PC-3 (cell line): Measurements from ENCODE around the gene ACD. TPM values are rescaled to one million over a fixed set of nuclear protein-coding genes. Genes with fewer than 3 reads are reported as not detected.

Experiments used
- ATAC-seq: fragments of 200-7000 bp; cut with Tn5 transposase; 2 replicates; pipeline ENCODE4 v1.9.1; 2020; ENCODE audit warnings: mild to moderate bottlenecking, moderate library complexity
- BruUV-seq: library from RNA; stranded (reverse); fragments of 400-500 nt; replicated peaks from 2 replicates; lab custom pipeline; 2021; lab: Mats Ljungman, UMichigan
- CTCF ChIA-PET: fragments of 300-600 bp; sonication (Branson Sonifier 250); formaldehyde crosslinking; loops from one replicate; lab custom pipeline; 2022; ENCODE audit warnings: antibody characterized with exemption; lab: Charles Lee
- POLR2A ChIA-PET: fragments of 300-600 bp; sonication (Branson Sonifier 250); formaldehyde crosslinking; loops from one replicate; lab custom pipeline; 2022; ENCODE audit warnings: antibody characterized with exemption; ENCODE audit not compliant: unreplicated experiment; lab: Charles Lee
- DNase-seq: peaks from one replicate; pipeline ENCODE4 v3.0.0-alpha.2; 2015
- H2AFZ ChIP-seq: fragments of 300-600 bp; sonication (generic); 2 replicates; pipeline ENCODE4 v1.6.0; 2016; ENCODE audit warnings: antibody characterized with exemption, low read length
- H3F3A ChIP-seq: fragments of 300-600 bp; sonication (generic); one replicate; pipeline ENCODE4 v1.6.0; 2017; ENCODE audit warnings: antibody characterized with exemption, low read length, control low read depth, mild to moderate bottlenecking; ENCODE audit not compliant: unreplicated experiment
- H3K27ac ChIP-seq: fragments of 300-600 bp; sonication (generic); 2 replicates; pipeline ENCODE4 v1.5.1; 2016; ENCODE audit warnings: mild to moderate bottlenecking, low read length
- H3K27me3 ChIP-seq: fragments of 300-600 bp; sonication (generic); 2 replicates; pipeline ENCODE4 v1.6.1; 2016; ENCODE audit warnings: low read length, mixed read lengths
- H3K36me3 ChIP-seq: fragments of 300-600 bp; sonication (generic); 2 replicates; pipeline ENCODE4 v1.6.1; 2016; ENCODE audit warnings: low read depth, mixed run types, low read length, mixed read lengths
- H3K4me1 ChIP-seq: fragments of 300-600 bp; sonication (generic); 2 replicates; pipeline ENCODE4 v1.5.1; 2016; ENCODE audit warnings: low read length; ENCODE audit not compliant: insufficient read depth
- H3K4me2 ChIP-seq: fragments of 300-600 bp; sonication (generic); 2 replicates; pipeline ENCODE4 v1.6.0; 2016; ENCODE audit warnings: low read length
- H3K4me3 ChIP-seq: fragments of 300-600 bp; sonication (generic); 2 replicates; pipeline ENCODE4 v1.5.1; 2016; ENCODE audit warnings: mild to moderate bottlenecking, low read length, mixed read lengths
- H3K79me2 ChIP-seq: fragments of 300-600 bp; sonication (generic); 2 replicates; pipeline ENCODE4 v1.6.1; 2017; ENCODE audit warnings: low read length, mixed read lengths
- H3K9ac ChIP-seq: fragments of 300-600 bp; sonication (generic); 2 replicates; pipeline ENCODE4 v1.6.0; 2016; ENCODE audit warnings: mild to moderate bottlenecking, low read length
- H3K9me2 ChIP-seq: fragments of 300-600 bp; sonication (generic); replicated peaks from 2 replicates; pipeline ENCODE4 v1.6.1; 2016; ENCODE audit warnings: mixed run types, low read length, mixed read lengths
- H3K9me3 ChIP-seq: fragments of 300-600 bp; sonication (generic); 2 replicates; pipeline ENCODE4 v1.6.1; 2016; ENCODE audit warnings: low read length, mixed read lengths
- H4K20me1 ChIP-seq: fragments of 300-600 bp; sonication (generic); 2 replicates; pipeline ENCODE4 v1.6.1; 2016; ENCODE audit warnings: low read length, mixed read lengths
- EZH2 ChIP-seq: fragments of 300-600 bp; sonication (generic); IDR thresholded peaks from one replicate; pipeline ENCODE4 v1.6.1; 2017; ENCODE audit warnings: antibody characterized with exemption, mild to moderate bottlenecking, low read length; ENCODE audit not compliant: unreplicated experiment
- EZH2phosphoT487 ChIP-seq: fragments of 300-600 bp; sonication (generic); IDR thresholded peaks from 2 replicates; pipeline ENCODE4 v1.6.1; 2018; ENCODE audit warnings: mild to moderate bottlenecking, antibody characterized with exemption, low read length, borderline replicate concordance
- intact Hi-C: fragments of 100-400 bp; cut with micrococcal nuclease; formaldehyde crosslinking; loops from 2 replicates; pipeline ENCODE4 v1.9.0; 2023
- total RNA-seq: library from RNA; depleted of rRNA; stranded (reverse); fragments of >200 nt; gene quantifications from 2 replicates; pipeline ENCODE4 v1.2.3, GENCODE V29; 2014
- TF ChIP-seq, protein P1 (sequence below): fragments of 300-600 bp; sonication (generic); conservative IDR thresholded peaks from 2 replicates; pipeline ENCODE4 v1.5.1; 2017; ENCODE audit warnings: antibody characterized with exemption, low read depth, mild to moderate bottlenecking, low read length

Gene ACD
- total RNA-seq, 1 experiment from 2014 or later: 26.3 TPM

DNA sequence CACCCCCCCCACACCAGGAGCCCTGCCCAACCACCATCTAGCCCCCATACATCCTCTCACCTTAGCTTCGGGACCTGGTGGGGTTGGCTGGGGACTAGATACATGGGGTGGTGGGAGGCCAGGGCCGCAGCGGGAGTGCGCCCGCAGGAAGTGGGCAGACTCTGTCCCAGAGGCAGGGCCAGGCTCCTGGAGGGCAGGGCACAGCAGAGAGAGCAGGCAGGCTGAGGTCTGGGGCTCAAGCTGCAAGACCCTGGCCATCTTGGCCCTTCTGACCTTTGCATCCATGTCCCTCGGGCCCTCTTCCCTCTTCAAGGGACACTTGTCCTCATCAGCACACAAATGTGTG is 3.8 kb upstream of the ACD start:
- Histone ChIP-seq H3K36me3 (no peaks in the 10 kb centered on the region), H3K4me1 (peaks cover 5% of the 10 kb centered on the region; the same call in 1 of the 2 replicates), H3K9me3 (no peaks in the 10 kb centered on the region), H3K27ac (no peak overlapping the region), H3K9me2 (no peaks in the 10 kb centered on the region), H3K9ac (no peak overlapping the region), H3K4me3 (no peak overlapping the region), H3F3A (peaks cover 3% of the 10 kb centered on the region), H3K27me3 (no peaks in the 10 kb centered on the region), H3K79me2 (peaks cover 10% of the 10 kb centered on the region), H3K4me2 (no peak overlapping the region), H4K20me1 (no peaks in the 10 kb centered on the region), H2AFZ (no peak overlapping the region)
- ATAC-seq: no peak
- no peak for DNase-seq
- CTCF ChIA-PET: no interaction called here
- TF ChIP-seq EZH2 (no peak), EZH2phosphoT487 (no peak)
- TF ChIP-seq, protein P1, sequence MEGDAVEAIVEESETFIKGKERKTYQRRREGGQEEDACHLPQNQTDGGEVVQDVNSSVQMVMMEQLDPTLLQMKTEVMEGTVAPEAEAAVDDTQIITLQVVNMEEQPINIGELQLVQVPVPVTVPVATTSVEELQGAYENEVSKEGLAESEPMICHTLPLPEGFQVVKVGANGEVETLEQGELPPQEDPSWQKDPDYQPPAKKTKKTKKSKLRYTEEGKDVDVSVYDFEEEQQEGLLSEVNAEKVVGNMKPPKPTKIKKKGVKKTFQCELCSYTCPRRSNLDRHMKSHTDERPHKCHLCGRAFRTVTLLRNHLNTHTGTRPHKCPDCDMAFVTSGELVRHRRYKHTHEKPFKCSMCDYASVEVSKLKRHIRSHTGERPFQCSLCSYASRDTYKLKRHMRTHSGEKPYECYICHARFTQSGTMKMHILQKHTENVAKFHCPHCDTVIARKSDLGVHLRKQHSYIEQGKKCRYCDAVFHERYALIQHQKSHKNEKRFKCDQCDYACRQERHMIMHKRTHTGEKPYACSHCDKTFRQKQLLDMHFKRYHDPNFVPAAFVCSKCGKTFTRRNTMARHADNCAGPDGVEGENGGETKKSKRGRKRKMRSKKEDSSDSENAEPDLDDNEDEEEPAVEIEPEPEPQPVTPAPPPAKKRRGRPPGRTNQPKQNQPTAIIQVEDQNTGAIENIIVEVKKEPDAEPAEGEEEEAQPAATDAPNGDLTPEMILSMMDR: no peak
- BruUV-seq: no TSS peak
- POLR2A ChIA-PET: no interaction called here
- intact Hi-C loops: no loop called here

DNA sequence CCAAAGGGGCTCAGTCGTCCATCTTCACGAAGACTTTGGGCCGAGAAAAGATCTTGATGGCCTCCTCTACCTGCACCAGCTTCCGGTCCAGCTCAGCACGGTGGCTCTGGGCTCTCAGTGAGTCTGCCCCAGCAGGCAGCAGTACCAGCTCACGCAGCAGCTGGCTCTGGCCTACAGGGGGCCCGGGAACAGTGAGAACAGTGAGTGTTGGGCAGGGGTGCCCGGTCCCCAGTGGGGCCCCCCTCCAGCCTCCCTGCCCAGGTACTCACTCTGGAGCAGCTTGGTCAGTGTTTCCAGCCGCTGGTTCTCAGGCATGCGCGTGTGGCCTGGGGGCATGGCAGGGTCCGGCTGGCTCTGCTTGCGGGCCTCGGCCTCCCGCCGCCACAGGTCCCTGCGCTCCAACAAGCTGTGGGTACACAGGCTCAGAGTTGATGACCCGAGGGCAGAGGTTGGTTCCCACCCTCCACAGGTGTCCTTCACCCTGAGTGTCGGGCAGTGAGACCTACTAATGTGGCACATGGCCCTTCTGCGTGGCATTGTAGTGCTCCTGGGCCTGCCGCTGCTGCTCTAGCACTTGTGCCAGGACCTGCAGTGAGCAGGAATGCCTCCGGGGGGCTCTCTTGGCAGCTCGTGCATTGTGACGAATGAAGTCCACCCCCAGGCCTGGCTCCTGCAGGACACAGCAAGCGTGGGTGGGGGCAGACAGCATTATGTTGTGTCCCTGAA is 3.3 kb upstream of the ACD start:
- BruUV-seq: no TSS peak
- H3K9ac ChIP-seq: no peak overlapping the region
- TF ChIP-seq EZH2: no peak
- TF ChIP-seq, protein P1: peak; percentile 44; the same call in 1 of the 2 replicates
- no peak overlapping the region for H3K27ac ChIP-seq
- no peaks in the 10 kb centered on the region for H3K9me2 ChIP-seq
- no peaks in the 10 kb centered on the region for H3K36me3 ChIP-seq
- no peaks in the 10 kb centered on the region for H4K20me1 ChIP-seq
- ChIA-PET CTCF (no interaction called here), POLR2A (no interaction called here)
- peaks cover 3% of the 10 kb centered on the region for H3F3A ChIP-seq
- H3K4me2 ChIP-seq: no peak overlapping the region
- peaks cover 6% of the 10 kb centered on the region; the same call in 1 of the 2 replicates for H3K4me1 ChIP-seq
- no peak overlapping the region for H2AFZ ChIP-seq
- no peaks in the 10 kb centered on the region for H3K9me3 ChIP-seq
- no peak for DNase-seq
- peaks cover 11% of the 10 kb centered on the region for H3K79me2 ChIP-seq
- H3K27me3 ChIP-seq: no peaks in the 10 kb centered on the region
- H3K4me3 ChIP-seq: no peak overlapping the region
- intact Hi-C loops: no loop called here
- no peak for ATAC-seq

DNA sequence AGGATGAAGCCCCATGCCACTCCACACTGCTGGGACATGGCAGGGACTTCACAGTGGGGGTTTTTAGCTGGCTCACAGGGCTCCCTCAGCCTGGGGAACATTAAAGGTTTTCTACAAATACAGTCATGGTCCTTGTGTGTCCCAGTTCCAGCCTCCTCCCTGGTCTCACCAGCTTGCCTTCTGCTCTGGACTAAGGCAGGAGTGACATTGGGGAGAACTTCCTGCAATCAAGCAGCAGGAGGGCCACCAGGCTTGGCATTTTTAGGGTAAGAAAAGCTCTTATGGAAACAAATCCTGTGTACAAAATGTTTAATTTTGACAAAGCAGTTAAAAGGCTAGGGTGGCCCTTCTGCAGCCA is 2.6 kb upstream of the ACD start:
- intact Hi-C loops: no loop called here
- Histone ChIP-seq H3K9ac (no peak overlapping the region), H3K9me2 (no peaks in the 10 kb centered on the region), H3F3A (peaks cover 3% of the 10 kb centered on the region), H3K4me3 (no peak overlapping the region), H3K27ac (no peak overlapping the region), H3K79me2 (peaks cover 11% of the 10 kb centered on the region), H2AFZ (no peak overlapping the region), H3K27me3 (no peaks in the 10 kb centered on the region), H3K4me2 (no peak overlapping the region), H3K36me3 (no peaks in the 10 kb centered on the region), H3K4me1 (peaks cover 6% of the 10 kb centered on the region; the same call in 1 of the 2 replicates), H3K9me3 (no peaks in the 10 kb centered on the region), H4K20me1 (no peaks in the 10 kb centered on the region)
- TF ChIP-seq EZH2phosphoT487 (no peak), EZH2 (no peak)
- TF ChIP-seq, protein P1: no peak
- no peak for ATAC-seq
- BruUV-seq: no TSS peak
- ChIA-PET CTCF (no interaction called here), POLR2A (no interaction called here)
- no peak for DNase-seq
